Mesenchymal stem cell (in vitro differentiated cells and primary cell): Measurements from ENCODE around the gene RINT1.

Experiments used
- DNase-seq: peaks from one replicate; pipeline ENCODE4 v3.0.0-alpha.2; 2013
- H2AFZ ChIP-seq: one replicate; pipeline ENCODE4 v1.6.1; 2013; ENCODE audit warnings: low read depth, mild to moderate bottlenecking, control low read depth, inconsistent platforms, low read length, moderate library complexity
- H2AK5ac ChIP-seq: 2 replicates; pipeline ENCODE4 v1.6.1; 2013; ENCODE audit warnings: low read length, moderate library complexity, mild to moderate bottlenecking, inconsistent platforms; ENCODE audit not compliant: severe bottlenecking
- H2BK120ac ChIP-seq: one replicate; pipeline ENCODE4 v1.6.1; 2013; ENCODE audit warnings: low read depth, mild to moderate bottlenecking, inconsistent platforms, low read length, moderate library complexity
- H2BK12ac ChIP-seq, 2 experiments: one replicate each; pipeline ENCODE4 v1.6.1; 2013; ENCODE audit warnings: inconsistent platforms in 2 of 2, low read length in 2 of 2, mild to moderate bottlenecking in 2 of 2, moderate library complexity in 2 of 2, control low read depth in 1 of 2
- H2BK15ac ChIP-seq: one replicate; pipeline ENCODE4 v1.6.1; 2013; ENCODE audit warnings: mild to moderate bottlenecking, low read depth, inconsistent platforms; ENCODE audit not compliant: poor library complexity, severe bottlenecking
- H2BK5ac ChIP-seq: 2 replicates; pipeline ENCODE4 v1.6.1; 2013; ENCODE audit warnings: low read depth, mild to moderate bottlenecking, low read length, control low read depth, inconsistent platforms; ENCODE audit not compliant: poor library complexity, severe bottlenecking
- H3K14ac ChIP-seq, 2 experiments: one replicate each; pipeline ENCODE4 v1.6.1; 2013; ENCODE audit warnings: inconsistent platforms in 2 of 2, low read length in 2 of 2, control low read depth in 1 of 2, mild to moderate bottlenecking in 1 of 2, moderate library complexity in 1 of 2
- H3K18ac ChIP-seq, 2 experiments: one replicate each; pipeline ENCODE4 v1.6.1; 2013; ENCODE audit warnings: inconsistent platforms in 2 of 2, low read length in 2 of 2, control low read depth in 1 of 2, low read depth in 1 of 2, mild to moderate bottlenecking in 1 of 2
- H3K23ac ChIP-seq, 2 experiments: one replicate each; pipeline ENCODE4 v1.6.1; 2013; ENCODE audit warnings: inconsistent platforms in 2 of 2, low read length in 2 of 2, mild to moderate bottlenecking in 2 of 2, moderate library complexity in 2 of 2, control low read depth in 1 of 2
- H3K27ac ChIP-seq: 2 replicates; pipeline ENCODE4 v1.5.1; 2013; ENCODE audit warnings: mild to moderate bottlenecking, moderate library complexity, low read length, control low read depth, inconsistent platforms; ENCODE audit not compliant: poor library complexity, severe bottlenecking
- H3K27me3 ChIP-seq, 2 experiments: 2 replicates each; pipeline versions ENCODE4 v1.6.1 to v1.7.0; 2013; ENCODE audit warnings: low read length in 2 of 2, mild to moderate bottlenecking in 2 of 2, moderate library complexity in 2 of 2, control low read depth in 1 of 2, inconsistent platforms in 1 of 2; ENCODE audit not compliant: control insufficient read depth in 1 of 2, insufficient read depth in 1 of 2
- H3K36me3 ChIP-seq, 2 experiments: 2 replicates each; pipeline versions ENCODE4 v1.6.1 to v1.7.0; 2013; ENCODE audit warnings: low read length in 2 of 2, control low read depth in 1 of 2, inconsistent platforms in 1 of 2, low read depth in 1 of 2, mild to moderate bottlenecking in 1 of 2; ENCODE audit not compliant: insufficient read depth in 2 of 2, control insufficient read depth in 1 of 2
- H3K4ac ChIP-seq, 2 experiments: one replicate each; pipeline ENCODE4 v1.6.1; 2013; ENCODE audit warnings: inconsistent platforms in 2 of 2, low read length in 2 of 2, mild to moderate bottlenecking in 2 of 2, moderate library complexity in 2 of 2, control low read depth in 1 of 2, low read depth in 1 of 2
- H3K4me1 ChIP-seq: 2 replicates; pipeline ENCODE4 v1.6.1; 2013; ENCODE audit warnings: low read depth, low read length, control low read depth; ENCODE audit not compliant: control insufficient read depth, insufficient read depth
- H3K4me2 ChIP-seq: 2 replicates; pipeline ENCODE4 v1.6.1; 2013; ENCODE audit warnings: low read length, mild to moderate bottlenecking, inconsistent platforms; ENCODE audit not compliant: poor library complexity, severe bottlenecking
- H3K4me3 ChIP-seq, 2 experiments: 2 replicates each; pipeline versions ENCODE4 v1.5.1 to v1.7.0; 2013; ENCODE audit warnings: low read length in 2 of 2, mild to moderate bottlenecking in 2 of 2, control low read depth in 1 of 2, low read depth in 1 of 2; ENCODE audit not compliant: insufficient read depth in 1 of 2
- H3K79me1 ChIP-seq: replicated peaks from 2 replicates; pipeline ENCODE4 v1.6.1; 2013; ENCODE audit warnings: mild to moderate bottlenecking, control low read depth, low read length, inconsistent platforms; ENCODE audit not compliant: poor library complexity, severe bottlenecking
- H3K9ac ChIP-seq: 2 replicates; pipeline ENCODE4 v1.7.0; 2013; ENCODE audit warnings: mild to moderate bottlenecking, low read length, moderate library complexity
- H3K9me3 ChIP-seq: 2 replicates; pipeline ENCODE4 v1.7.0; 2013; ENCODE audit warnings: mild to moderate bottlenecking, low read length; ENCODE audit not compliant: control insufficient read depth
- H4K8ac ChIP-seq: one replicate; pipeline ENCODE4 v1.6.1; 2013; ENCODE audit warnings: inconsistent platforms, mild to moderate bottlenecking, low read length, moderate library complexity
- H4K91ac ChIP-seq: one replicate; pipeline ENCODE4 v1.6.1; 2013; ENCODE audit warnings: mild to moderate bottlenecking, low read length, inconsistent platforms
- WGBS: methylation state at CpG from one replicate; pipeline ENCODE4 v1.1.7; 2013; ENCODE audit warnings: mixed read lengths; 5-methylcytosine and 5-hydroxymethylcytosine counted together

Gene RINT1

GRCh38 chr7:105589356-105590077, 57.5 kb downstream of the RINT1 start:
- H3K18ac ChIP-seq: no peak overlapping the region
- no peak overlapping the region for H2BK5ac ChIP-seq
- H3K27ac ChIP-seq: peak overlapping the region; percentile 27
- no peak overlapping the region for H3K4me2 ChIP-seq
- no peaks in the 10 kb centered on the region for H3K4me1 ChIP-seq
- no peak overlapping the region for H2AK5ac ChIP-seq
- H3K23ac ChIP-seq: no peak overlapping the region
- no peaks in the 10 kb centered on the region for H3K79me1 ChIP-seq
- no peak overlapping the region for H2BK15ac ChIP-seq
- no peak overlapping the region for H4K91ac ChIP-seq
- no peak overlapping the region for H3K4me3 ChIP-seq
- H2BK120ac ChIP-seq: no peak overlapping the region
- no peak overlapping the region for H2AFZ ChIP-seq
- DNase-seq: peak; percentile 82
- no peak overlapping the region for H4K8ac ChIP-seq
- H3K14ac ChIP-seq: no peak overlapping the region
- 45% methylated on average over 5 of the region's 6 CpGs for WGBS
- no peak overlapping the region for H3K9ac ChIP-seq
- no peak overlapping the region for H2BK12ac ChIP-seq
- H3K4ac ChIP-seq: no peak overlapping the region
- H3K36me3 ChIP-seq: no peaks in the 10 kb centered on the region
- H3K27me3 ChIP-seq: no peaks in the 10 kb centered on the region
- H3K9me3 ChIP-seq: no peaks in the 10 kb centered on the region

- no peaks in the 10 kb centered on the region for H3K27me3 ChIP-seq
- no peak overlapping the region for H2AK5ac ChIP-seq
- no peaks in the 10 kb centered on the region for H3K4me1 ChIP-seq
- no peak overlapping the region for H2BK5ac ChIP-seq
- no peak overlapping the region for H3K23ac ChIP-seq
- H2BK120ac ChIP-seq: no peak overlapping the region
- H3K9ac ChIP-seq: no peak overlapping the region
- no peak overlapping the region for H2BK12ac ChIP-seq
- H4K91ac ChIP-seq: no peak overlapping the region
- no peak overlapping the region for H3K18ac ChIP-seq
- no peak overlapping the region for H2BK15ac ChIP-seq
- H3K79me1 ChIP-seq: no peaks in the 10 kb centered on the region
- no peak overlapping the region for H4K8ac ChIP-seq
- H3K27ac ChIP-seq: no peak overlapping the region
- no peak overlapping the region for H3K14ac ChIP-seq
- no peak overlapping the region for H3K4ac ChIP-seq
- H2AFZ ChIP-seq: no peak overlapping the region
- no peak overlapping the region for H3K4me2 ChIP-seq
- no peaks in the 10 kb centered on the region for H3K9me3 ChIP-seq
- H3K4me3 ChIP-seq: no peak overlapping the region
- H3K36me3 ChIP-seq: no peaks in the 10 kb centered on the region
- 83% methylated on average over 4 of the region's 5 CpGs for WGBS
- DNase-seq: no peak
Observed at GRCh38 chr7:105590793-105591192, 58.8 kb downstream of the RINT1 start.

- Histone ChIP-seq H3K23ac (no peak overlapping the region), H3K4me2 (no peak overlapping the region), H3K27ac (no peak overlapping the region), H3K36me3 (no peaks in the 10 kb centered on the region), H4K8ac (no peak overlapping the region), H2BK120ac (no peak overlapping the region), H2AFZ (no peak overlapping the region), H3K4me1 (no peaks in the 10 kb centered on the region), H3K9ac (no peak overlapping the region), H2BK15ac (no peak overlapping the region), H3K79me1 (no peaks in the 10 kb centered on the region), H3K4me3 (no peak overlapping the region), H3K9me3 (no peaks in the 10 kb centered on the region), H2AK5ac (no peak overlapping the region), H4K91ac (no peak overlapping the region), H2BK5ac (no peak overlapping the region), H3K14ac (no peak overlapping the region), H3K4ac (no peak overlapping the region), H3K27me3 (no peaks in the 10 kb centered on the region), H3K18ac (no peak overlapping the region), H2BK12ac (no peak overlapping the region)
- DNase-seq: no peak
- 85% methylated on average over 2 of the region's 2 CpGs for WGBS
Observed at GRCh38 chr7:105591522-105591921, 59.5 kb downstream of the RINT1 start.

GRCh38 chr7:105594034-105594433, 62.0 kb downstream of the RINT1 start:
- Histone ChIP-seq H3K79me1 (no peaks in the 10 kb centered on the region), H3K27me3 (peaks cover 0 to 3% of the 10 kb centered on the region in 2 experiments), H2AFZ (no peak overlapping the region), H3K4me1 (no peaks in the 10 kb centered on the region), H4K8ac (no peak overlapping the region), H3K4me2 (no peak overlapping the region), H3K23ac (no peak overlapping the region), H3K36me3 (no peaks in the 10 kb centered on the region), H3K18ac (no peak overlapping the region), H2BK120ac (no peak overlapping the region), H4K91ac (no peak overlapping the region), H3K9ac (no peak overlapping the region), H3K14ac (no peak overlapping the region), H2BK5ac (no peak overlapping the region), H2AK5ac (no peak overlapping the region), H3K4me3 (no peak overlapping the region), H2BK12ac (no peak overlapping the region), H3K4ac (no peak overlapping the region), H2BK15ac (no peak overlapping the region), H3K9me3 (no peaks in the 10 kb centered on the region), H3K27ac (no peak overlapping the region)
- no peak for DNase-seq
- 87% methylated on average over 3 of the region's 3 CpGs for WGBS
